Measurements from ENCODE around the gene ABLIM1. TPM values are rescaled to one million over a fixed set of nuclear protein-coding genes. Genes with fewer than 3 reads are reported as not detected.

The ABLIM1 gene
- total RNA-seq, 1 donor from 2014 or later: 144 TPM

DNA sequence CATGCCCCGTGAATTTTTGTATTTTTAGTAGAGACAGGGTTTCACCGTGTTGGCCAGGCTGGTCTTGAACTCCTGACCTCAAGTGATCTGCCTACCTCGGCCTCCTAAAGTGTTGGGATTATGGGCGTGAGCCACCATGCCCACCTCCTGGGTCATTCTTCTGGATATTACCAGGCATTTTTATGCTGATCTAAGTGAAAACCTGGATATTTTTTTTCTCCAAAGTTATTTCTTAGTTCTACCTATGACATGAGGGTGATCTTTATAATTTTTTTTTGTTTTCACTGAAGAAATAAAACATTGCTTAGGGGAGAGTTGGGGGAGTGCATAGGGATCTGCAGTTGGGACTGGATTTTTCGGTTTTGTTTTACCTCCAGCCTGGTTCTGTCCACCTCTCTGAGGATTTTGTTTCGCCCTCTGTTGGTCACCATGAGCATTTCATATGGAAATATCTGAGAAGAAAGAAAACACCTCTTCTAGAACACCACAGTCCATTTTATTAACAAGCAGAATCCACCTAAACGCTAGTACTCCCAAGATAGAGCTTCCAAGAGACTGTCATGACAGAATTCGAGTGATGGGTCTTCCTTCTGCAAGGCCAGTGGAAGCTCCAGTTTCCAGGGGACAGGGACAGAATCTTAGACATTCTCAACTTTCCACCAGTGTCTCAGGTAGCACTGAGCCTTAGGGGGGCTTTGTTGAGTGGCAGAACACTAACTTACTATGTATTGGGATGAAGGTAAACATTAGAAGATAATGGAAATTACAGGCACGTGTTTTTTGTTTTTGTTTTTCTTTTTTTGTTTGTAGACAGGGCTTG is 220.4 kb downstream of the ABLIM1 start:
- H3K4me1 ChIP-seq: no peaks in the 10 kb centered on the region
- no peaks in the 10 kb centered on the region for H3K27me3 ChIP-seq
- peaks cover 83% of the 10 kb centered on the region for H3K36me3 ChIP-seq
- no peak overlapping the region for H3K4me3 ChIP-seq
- DNase-seq (no peak), ATAC-seq (no peak)
- peak; percentile 44 for TF ChIP-seq CTCF (IDR thresholded peaks at IDR 0.05)
- intact Hi-C loops (cut with DNase I): no loop called here
- H3K27ac ChIP-seq: no peak overlapping the region
- no peaks in the 10 kb centered on the region for H3K9me3 ChIP-seq

DNA sequence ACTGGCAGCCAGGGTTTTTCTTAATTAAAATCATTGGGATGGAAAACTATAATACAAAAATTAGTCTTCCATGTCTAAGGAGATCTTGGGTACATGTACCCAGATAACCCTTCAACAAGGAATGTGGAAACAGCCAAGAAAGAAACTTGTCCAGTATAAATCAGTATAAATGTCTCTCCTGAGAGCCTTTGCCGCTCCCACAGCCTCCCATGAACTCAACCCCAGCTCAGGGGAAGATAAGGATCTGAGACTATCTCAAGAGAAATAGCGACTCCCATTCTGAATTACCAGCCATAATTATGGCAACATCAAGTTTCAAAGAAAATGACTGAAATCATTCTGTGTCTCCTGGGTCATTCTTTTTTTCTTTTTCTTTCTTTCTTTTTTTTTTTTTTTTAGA is 221.1 kb downstream of the ABLIM1 start:
- Histone ChIP-seq H3K27me3 (no peaks in the 10 kb centered on the region), H3K9me3 (no peaks in the 10 kb centered on the region), H3K27ac (no peak overlapping the region), H3K36me3 (peaks cover 76% of the 10 kb centered on the region), H3K4me1 (no peaks in the 10 kb centered on the region), H3K4me3 (no peak overlapping the region)
- no peak for TF ChIP-seq CTCF (IDR thresholded peaks at IDR 0.05)
- intact Hi-C loops (cut with DNase I): no loop called here
- no peak for DNase-seq
- no peak for ATAC-seq

DNA sequence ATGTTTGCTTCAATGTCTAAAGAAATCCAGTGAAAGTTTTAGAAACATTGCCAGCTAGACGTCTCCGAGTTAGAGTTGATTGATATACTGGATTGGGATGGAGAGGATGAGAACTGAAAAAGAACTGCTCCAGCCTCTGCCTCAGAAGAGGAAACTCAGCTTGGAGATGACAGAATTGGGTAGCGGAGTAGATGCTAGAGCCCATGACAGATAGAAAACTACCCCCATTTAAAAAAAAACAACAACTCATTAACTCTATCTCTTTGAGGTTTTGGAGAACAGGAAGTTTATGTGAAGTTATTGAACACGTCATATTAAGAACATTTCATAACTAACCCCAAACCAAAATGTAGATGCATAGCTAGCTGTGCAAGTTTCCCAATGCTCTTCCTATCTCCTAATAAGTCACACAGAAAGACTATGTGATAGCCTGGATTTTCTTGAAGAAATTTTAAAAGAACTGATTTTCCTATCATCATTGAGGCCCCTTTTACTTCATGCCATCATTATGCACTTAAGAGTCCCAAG is 225.4 kb downstream of the ABLIM1 start:
- no peaks in the 10 kb centered on the region for H3K4me1 ChIP-seq
- H3K27ac ChIP-seq: no peak overlapping the region
- intact Hi-C loops (cut with DNase I): no loop called here
- no peaks in the 10 kb centered on the region for H3K9me3 ChIP-seq
- H3K36me3 ChIP-seq: peaks cover 33% of the 10 kb centered on the region
- TF ChIP-seq CTCF (IDR thresholded peaks at IDR 0.05): no peak
- DNase-seq (no peak), ATAC-seq (no peak)
- H3K27me3 ChIP-seq: no peaks in the 10 kb centered on the region
- no peak overlapping the region for H3K4me3 ChIP-seq

GRCh38 chr10:114431414-114432135 is 226.5 kb downstream of the ABLIM1 start:
- H3K9me3 ChIP-seq: no peaks in the 10 kb centered on the region
- DNase-seq: no peak
- intact Hi-C loops (cut with DNase I): no loop called here
- peaks cover 22% of the 10 kb centered on the region for H3K36me3 ChIP-seq
- H3K27me3 ChIP-seq: no peaks in the 10 kb centered on the region
- no peak overlapping the region for H3K4me3 ChIP-seq
- H3K4me1 ChIP-seq: no peaks in the 10 kb centered on the region
- no peak for TF ChIP-seq CTCF (IDR thresholded peaks at IDR 0.05)
- no peak overlapping the region for H3K27ac ChIP-seq
- ATAC-seq: no peak

DNA sequence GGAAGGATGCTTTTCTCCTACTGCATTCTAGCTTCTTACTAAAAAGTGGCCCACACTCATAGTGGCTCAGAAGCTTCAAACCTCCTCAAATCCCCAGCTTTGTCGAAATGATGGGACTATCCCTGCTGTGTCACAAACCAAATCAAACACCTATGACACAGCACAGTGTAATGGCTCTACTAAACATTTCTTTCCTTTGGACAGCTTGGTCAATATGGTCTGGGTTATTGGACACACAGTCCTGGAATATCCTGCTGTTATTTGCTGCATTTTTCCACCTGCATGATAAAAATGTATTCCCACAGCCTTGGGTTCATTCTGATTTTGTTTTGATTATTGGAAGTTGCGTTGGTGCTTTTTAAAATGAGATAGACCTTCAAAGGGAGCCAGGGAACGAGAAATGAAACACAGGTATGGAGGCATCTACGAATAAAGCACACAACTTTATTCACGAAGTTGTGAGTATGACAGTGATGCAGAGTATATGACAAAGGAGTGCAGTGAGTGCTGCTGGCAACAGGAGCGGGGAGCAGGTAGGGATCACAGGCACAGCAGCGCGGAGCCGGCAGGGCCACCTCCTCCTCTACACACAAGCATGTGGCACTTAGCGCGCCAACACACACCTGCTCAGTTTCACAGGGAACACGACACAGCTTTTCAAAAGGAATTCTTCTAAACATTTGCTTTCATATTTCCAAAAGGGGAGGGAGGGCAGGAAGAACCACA is 227.2 kb downstream of the ABLIM1 start:
- no peak for ATAC-seq
- no peak for TF ChIP-seq CTCF (IDR thresholded peaks at IDR 0.05)
- DNase-seq: no peak
- H3K4me1 ChIP-seq: no peaks in the 10 kb centered on the region
- H3K4me3 ChIP-seq: no peak overlapping the region
- H3K27ac ChIP-seq: no peak overlapping the region
- H3K36me3 ChIP-seq: peaks cover 15% of the 10 kb centered on the region
- H3K9me3 ChIP-seq: no peaks in the 10 kb centered on the region
- intact Hi-C loops (cut with DNase I): no loop called here
- no peaks in the 10 kb centered on the region for H3K27me3 ChIP-seq
